Measurements from ENCODE around the gene IFT172.
A peak's percentile ranks its signal among the peaks of the same experiment; 100 is the strongest.

DNA sequence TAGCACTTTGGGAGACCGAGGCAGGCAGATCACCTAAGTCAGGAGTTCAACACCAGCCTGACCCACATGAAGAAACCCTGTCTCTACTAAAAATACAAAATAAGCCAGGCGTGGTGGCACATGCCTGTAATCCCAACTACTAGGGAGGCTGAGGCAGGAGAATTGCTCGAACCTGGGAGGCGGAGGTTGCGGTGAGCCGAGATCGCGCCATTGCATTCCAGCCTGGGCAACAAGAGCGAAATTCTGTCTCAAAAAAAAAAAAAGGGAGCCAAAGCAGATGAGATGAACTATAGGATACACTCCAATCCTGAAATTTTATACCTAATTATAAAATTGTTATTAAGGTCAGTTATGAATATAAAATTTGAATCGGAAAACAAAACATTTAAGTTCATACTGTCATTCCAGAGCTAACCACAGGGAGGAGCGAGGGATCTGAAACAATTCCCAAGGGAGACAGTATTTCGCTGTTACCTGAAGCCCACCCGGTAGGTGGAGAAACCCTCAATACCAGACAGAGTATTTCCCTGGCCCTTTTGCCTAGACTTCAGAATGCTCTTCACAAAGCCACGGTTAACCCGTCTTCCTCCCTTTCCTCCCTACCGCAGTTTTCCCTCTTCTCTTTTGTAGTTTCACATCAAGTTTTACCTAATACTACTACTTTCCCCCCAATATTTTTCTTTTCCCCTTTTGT lies 81.6 kb downstream of the IFT172 start:
- TF ChIP-seq CTCF (IDR thresholded peaks at IDR 0.05; ENCODE audit: low read depth, low read length, poor library complexity, severe bottlenecking) (peak; percentile 46), EZH2phosphoT487 (IDR thresholded peaks at IDR 0.05; ENCODE audit: borderline replicate concordance, low read length) (no peak)

Data from DOHH2 (cell line).